Type B pancreatic cell (in vitro differentiated cells): ENCODE measurements around the gene DNAJC17. TPM values are rescaled to one million over a fixed set of nuclear protein-coding genes. Genes with fewer than 3 reads are reported as not detected.

ENCODE experiments used
- DNase-seq: peaks from one replicate; pipeline ENCODE4 v3.0.0; 2021; ENCODE audit warnings: mixed read lengths; ENCODE audit not compliant: unreplicated experiment; ENCODE audit errors: extremely low spot score
- H3K27ac Mint-ChIP-seq: 2 replicates; pipeline ENCODE4 v1.8.0; 2021; ENCODE audit warnings: mild to moderate bottlenecking, mixed read lengths
- H3K27me3 Mint-ChIP-seq: 2 replicates; pipeline ENCODE4 v1.8.0; 2021; ENCODE audit warnings: mixed read lengths
- H3K36me3 Mint-ChIP-seq: 2 replicates; pipeline ENCODE4 v1.8.0; 2021; ENCODE audit warnings: mixed read lengths
- H3K4me1 Mint-ChIP-seq: one replicate; pipeline ENCODE4 v1.8.0; 2021; ENCODE audit warnings: mixed read lengths; ENCODE audit not compliant: unreplicated experiment
- H3K4me3 Mint-ChIP-seq: 2 replicates; pipeline ENCODE4 v1.8.0; 2021; ENCODE audit warnings: mild to moderate bottlenecking, mixed read lengths
- H3K9me3 Mint-ChIP-seq: 2 replicates; pipeline ENCODE4 v1.8.0; 2021; ENCODE audit warnings: mixed read lengths
- CTCF ChIP-seq: fragments of 200-600 bp; sonication (generic); conservative IDR thresholded peaks from 2 replicates; pipeline ENCODE4 v1.5.0; 2021; ENCODE audit warnings: antibody characterized with exemption, mild to moderate bottlenecking
- long read RNA-seq: library from polyadenylated mRNA; unstranded; transcript quantifications from one replicate; pipeline ENCODE4 v2.0.0, GENCODE V29; 2020
- total RNA-seq: library from RNA; stranded (reverse); gene quantifications from 2 replicates; pipeline ENCODE4 v1.2.1, GENCODE V29; 2021; ENCODE audit warnings: low replicate concordance

The DNAJC17 gene
- total RNA-seq: 23.7 and 38.3 TPM in 2 replicates
- long read RNA-seq, partial matches to known transcripts: 0 of 5 reads
- long read RNA-seq, other reads (novel, unspliced or antisense): 2 of 5 reads

- peak; percentile 94 for DNase-seq
- Mint-ChIP-seq H3K4me1 (peaks cover 21% of the 10 kb centered on the region), H3K36me3 (peaks cover 3% of the 10 kb centered on the region), H3K27ac (peak within 1 kb of the TSS; percentile 97), H3K9me3 (no peaks in the 10 kb centered on the region), H3K4me3 (peak within 1 kb of the TSS; percentile 98), H3K27me3 (no peaks in the 10 kb centered on the region)
- peak; percentile 39 for TF ChIP-seq CTCF
Measured at GRCh38 chr15:40807028-40807887, at the start of gene DNAJC17, which contains the start of gene ZFYVE19. Gene DNAJC17 (minus strand): TSS chr15:40807473. CDS start chr15:40807446, 27 bp downstream. Gene ZFYVE19 (plus strand): TSS chr15:40807089. CDS start chr15:40807590, 501 bp downstream.

- peaks cover 30% of the 10 kb centered on the region for H3K4me1 Mint-ChIP-seq
- no peak overlapping the region for H3K4me3 Mint-ChIP-seq
- peak overlapping the region; percentile 99 for H3K27ac Mint-ChIP-seq
- H3K9me3 Mint-ChIP-seq: no peaks in the 10 kb centered on the region
- no peak for DNase-seq
- TF ChIP-seq CTCF: no peak
- H3K36me3 Mint-ChIP-seq: peaks cover 9% of the 10 kb centered on the region
- H3K27me3 Mint-ChIP-seq: no peaks in the 10 kb centered on the region
Measured at GRCh38 chr15:40856746-40857145, 49.5 kb upstream of the DNAJC17 start.

GRCh38 chr15:40855706-40856234 is 48.5 kb upstream of the DNAJC17 start:
- Mint-ChIP-seq H3K27me3 (no peaks in the 10 kb centered on the region), H3K4me1 (peaks cover 30% of the 10 kb centered on the region), H3K36me3 (peaks cover 12% of the 10 kb centered on the region), H3K27ac (peak overlapping the region; percentile 99), H3K9me3 (no peaks in the 10 kb centered on the region), H3K4me3 (no peak overlapping the region)
- TF ChIP-seq CTCF: no peak
- DNase-seq: no peak

GRCh38 chr15:40854161-40854560 is 46.9 kb upstream of the DNAJC17 start:
- Mint-ChIP-seq H3K4me3 (no peak overlapping the region), H3K27ac (peak overlapping the region; percentile 55), H3K9me3 (no peaks in the 10 kb centered on the region), H3K27me3 (no peaks in the 10 kb centered on the region), H3K36me3 (peaks cover 12% of the 10 kb centered on the region), H3K4me1 (peaks cover 25% of the 10 kb centered on the region)
- TF ChIP-seq CTCF: no peak
- no peak for DNase-seq

GRCh38 chr15:40853241-40853890 is 46.1 kb upstream of the DNAJC17 start:
- TF ChIP-seq CTCF: no peak
- no peaks in the 10 kb centered on the region for H3K9me3 Mint-ChIP-seq
- H3K36me3 Mint-ChIP-seq: peaks cover 12% of the 10 kb centered on the region
- peaks cover 17% of the 10 kb centered on the region for H3K4me1 Mint-ChIP-seq
- no peaks in the 10 kb centered on the region for H3K27me3 Mint-ChIP-seq
- H3K4me3 Mint-ChIP-seq: no peak overlapping the region
- peak overlapping the region; percentile 36 for H3K27ac Mint-ChIP-seq
- no peak for DNase-seq
